RKO (cell line): ENCODE measurements around the gene TOMM40L.

Source experiments
- DNase-seq: peaks from one replicate; pipeline ENCODE4 v3.0.0-alpha.2; 2016; ENCODE audit warnings: low spot score

The TOMM40L gene

DNA sequence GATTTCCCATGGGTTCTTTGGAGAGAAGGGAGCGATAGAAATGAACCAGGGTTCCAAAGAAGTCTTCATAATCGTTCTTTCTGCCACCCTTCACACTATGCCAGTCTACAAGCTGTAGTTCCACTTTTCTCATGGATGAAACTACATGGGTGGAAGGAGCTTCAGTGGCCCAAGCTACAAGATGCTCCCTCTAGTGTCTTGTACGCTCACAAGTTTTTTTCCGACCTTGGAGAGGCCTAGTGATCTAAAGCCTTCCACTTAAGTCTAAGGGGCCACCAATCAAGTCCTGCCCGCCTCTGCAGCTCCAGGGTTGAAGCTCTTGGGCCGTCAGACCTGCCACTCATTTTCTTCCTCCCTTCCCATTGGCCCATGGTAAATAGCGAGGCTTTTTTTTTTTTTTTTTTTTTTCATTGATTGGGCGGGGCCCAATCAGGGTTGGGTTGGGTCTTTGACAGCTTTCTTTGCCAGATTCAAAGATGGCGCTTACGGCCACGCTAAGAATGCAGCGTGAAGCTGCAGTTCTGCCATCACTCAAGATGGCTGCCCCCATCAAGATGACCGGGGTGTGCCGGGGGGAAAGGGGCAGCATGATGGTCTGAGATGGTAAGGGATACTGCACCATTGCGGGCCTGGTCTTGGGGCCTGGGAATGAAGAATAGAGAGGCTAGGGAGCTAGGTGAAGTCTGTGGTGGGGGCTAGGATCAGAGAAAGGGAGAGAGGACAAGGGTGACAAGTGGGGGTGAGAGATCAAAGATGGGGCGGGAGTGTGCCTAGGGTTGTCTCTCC lies at the start of gene TOMM40L:
Gene TOMM40L, plus strand, starts transcription at position 527 of the 786 bp plus-strand sequence. CDS start 430 bp downstream, outside the sequence.
- DNase-seq = peak; percentile 100

DNA sequence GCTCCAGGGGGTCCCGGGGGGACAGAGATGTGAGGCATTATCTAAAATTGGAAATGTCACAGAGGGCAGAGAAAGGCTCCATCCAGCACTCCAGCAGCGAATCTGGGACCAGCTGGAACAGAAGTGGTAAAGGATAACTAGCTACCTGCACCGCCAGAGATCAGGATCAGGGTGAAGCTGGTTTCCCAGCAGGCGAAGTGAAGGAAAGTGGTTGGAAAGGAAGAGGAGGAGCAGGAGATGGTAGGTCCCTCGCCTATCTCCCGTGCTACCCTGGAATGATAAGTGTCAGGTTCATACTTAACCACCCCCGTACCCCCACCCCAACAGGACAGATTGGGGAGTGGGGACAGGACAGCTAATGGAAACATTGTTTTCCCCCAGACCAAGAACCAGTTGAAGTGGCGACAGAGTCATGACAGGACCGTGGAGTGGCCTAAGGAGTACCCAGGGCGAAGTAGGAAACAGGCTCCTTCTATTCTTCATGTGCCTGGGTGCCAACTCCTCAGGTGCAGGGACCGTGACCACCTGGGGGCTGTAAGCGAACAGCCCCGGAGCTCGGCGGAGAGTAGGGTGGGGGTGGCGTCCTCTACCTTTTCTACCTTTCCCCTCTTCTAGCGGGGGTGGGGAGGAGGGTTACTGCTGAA lies 49.3 kb upstream of the TOMM40L start:
- no peak for DNase-seq

DNA sequence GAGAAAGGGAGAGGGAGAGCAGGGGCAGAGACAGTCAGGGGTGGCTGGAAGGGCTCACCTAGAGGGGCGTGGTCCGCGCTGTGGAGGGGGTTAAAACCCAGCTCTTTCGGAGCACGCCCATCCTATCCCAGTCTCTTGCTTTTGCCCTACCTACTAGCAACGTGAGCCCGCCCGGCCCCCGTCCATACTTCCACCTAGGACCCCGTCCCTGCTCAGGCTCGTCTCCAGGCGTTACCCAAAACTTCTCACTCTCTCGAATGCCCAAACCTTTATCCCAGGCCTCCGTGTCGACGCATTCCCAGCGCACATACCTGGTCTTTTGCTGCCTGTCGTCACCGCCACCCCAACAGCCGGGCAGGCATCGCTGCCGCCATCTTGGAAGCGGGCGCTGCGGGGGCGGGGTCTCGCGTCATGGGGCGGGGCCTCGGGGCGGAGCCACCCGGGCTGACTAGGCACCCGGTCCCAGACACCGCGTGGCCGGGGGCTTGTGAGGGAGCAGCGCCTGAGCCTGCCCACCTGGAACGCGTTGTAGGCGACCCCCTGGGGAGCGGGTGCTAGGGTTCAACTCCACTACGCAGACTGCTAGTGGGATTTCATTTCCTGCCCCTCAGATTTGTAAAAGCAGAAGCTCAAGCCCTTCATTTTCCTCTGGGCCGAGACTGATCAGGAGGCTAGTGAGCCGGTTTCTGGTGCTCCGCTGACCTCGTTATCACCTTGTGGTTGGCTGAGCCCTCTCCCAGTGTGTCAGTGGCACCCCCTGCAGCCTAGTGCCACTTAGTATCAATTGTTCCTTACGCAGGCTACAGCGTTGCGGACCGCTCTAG lies 48.5 kb upstream of the TOMM40L start, which contains the start of gene B4GALT3:
Gene B4GALT3, minus strand, starts transcription at position 396 of the 824 bp plus-strand sequence. CDS start 1,447 bp downstream, outside the sequence.
- DNase-seq = peak; percentile 78

DNA sequence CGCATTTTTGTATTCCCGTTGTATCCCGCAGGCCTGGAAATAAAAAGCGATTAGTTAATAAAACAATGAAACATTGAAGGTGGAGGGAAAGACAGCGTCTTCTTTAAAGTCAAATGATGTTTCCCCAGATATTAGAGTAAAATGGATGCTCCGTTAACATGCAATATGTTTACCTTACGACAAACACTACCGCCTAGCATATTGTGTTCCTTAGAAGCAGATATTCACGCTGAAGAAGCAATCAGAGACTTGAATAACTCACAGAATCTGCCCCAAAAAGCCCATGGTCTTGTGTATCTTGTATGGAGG lies 48.0 kb upstream of the TOMM40L start:
- DNase-seq = no peak

DNA sequence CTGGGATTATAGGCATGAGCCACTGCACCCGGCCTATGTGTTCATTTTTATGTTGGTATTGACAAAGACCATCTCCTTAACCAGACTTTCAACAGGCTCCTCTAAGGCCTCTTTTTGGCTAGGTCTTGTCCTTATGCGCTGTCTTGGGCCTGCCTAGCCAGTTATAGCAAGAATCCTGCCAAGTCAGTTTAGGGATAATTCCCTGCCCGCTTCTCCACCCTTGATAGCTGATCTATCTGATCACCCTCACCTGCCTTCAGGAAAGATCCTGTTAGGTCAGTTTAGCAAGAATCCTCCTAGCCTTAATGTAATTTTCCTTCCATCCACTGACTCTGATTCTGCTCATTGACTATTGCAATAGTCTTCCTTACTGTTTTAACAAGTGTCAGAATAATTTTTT lies 46.2 kb upstream of the TOMM40L start:
- no peak for DNase-seq

DNA sequence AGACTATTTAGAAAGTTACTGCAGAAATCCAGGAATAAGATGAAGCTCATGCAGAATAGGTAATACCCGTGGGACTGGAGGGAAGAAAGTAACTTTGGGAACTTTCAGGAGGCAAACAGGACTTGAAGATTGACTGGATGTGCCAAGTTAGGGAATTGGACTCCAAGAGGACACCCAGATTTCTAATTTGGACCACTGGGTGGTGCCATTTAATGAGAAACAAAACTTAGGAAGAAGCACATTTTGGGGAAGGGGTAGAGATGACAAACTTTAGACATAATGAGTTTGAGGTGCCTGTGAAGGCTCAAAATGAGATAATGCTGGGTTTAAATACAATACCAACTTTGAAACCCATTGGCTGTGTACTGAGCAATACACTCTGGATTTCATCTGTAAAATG lies 45.2 kb upstream of the TOMM40L start:
- no peak for DNase-seq

DNA sequence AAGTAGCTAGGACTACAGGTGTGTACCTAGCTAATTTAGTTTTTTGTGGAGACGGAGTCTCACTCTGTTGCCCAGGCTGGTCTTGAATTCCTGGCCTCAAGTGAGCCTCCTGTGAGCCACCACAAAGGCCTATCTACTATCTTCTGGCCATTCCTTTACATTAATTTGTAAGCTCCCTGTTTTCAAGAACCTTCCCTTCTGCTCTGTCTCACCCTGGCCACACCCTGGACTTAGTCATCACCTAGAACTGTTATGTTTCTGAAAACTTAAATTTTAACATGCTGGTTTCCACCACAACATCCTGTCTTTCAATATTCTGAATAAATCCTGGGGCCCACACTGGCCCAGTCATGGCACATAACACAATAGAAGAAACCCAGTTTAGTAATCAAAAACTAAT lies 43.6 kb upstream of the TOMM40L start:
- peak; percentile 39 for DNase-seq

DNA sequence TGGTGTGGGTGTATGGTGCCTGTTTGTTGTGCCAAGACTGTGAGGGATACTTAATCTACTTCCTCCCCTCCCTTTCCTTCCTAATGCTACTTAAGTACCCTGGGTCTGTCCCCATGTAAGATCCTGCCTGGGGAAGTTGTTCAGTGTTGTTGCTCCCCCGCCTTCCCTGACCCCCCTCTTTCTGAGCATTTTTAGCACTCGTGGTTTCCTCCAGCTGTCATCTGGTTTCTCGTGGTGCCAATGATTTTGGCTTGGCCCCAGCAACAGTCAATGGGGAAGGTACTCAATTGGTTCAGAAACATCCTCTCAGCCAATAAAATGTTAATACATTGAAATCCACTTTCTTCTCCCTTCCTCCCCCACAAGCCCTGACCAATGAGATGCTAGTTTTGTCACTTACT lies 40.6 kb upstream of the TOMM40L start:
- DNase-seq = no peak

DNA sequence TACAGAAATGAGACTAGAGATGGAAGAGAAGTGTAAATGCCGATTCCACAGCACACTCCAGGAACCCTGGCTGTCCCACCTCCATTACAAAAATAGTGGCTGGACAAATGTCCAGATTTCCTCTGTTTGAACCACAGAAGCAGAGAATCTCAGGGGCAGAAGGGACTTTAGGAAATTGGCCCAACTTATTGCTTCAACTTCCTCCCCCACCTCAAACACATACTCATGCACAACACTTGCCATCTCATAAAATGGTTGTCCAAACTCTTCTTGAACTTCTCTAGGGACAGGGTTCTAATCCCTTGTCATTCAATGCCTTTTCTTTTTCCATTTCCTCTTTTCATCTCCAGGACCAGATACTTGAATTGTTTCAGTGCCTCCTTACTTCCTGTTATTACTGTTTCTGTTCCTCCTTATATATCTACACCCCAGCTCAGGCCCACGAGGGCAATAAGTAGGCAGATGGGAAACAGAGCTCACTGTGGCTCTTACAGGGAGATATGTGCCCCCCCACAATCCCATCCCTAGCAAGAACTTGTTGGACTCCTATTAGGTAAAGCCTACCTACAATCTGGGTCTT lies 40.0 kb upstream of the TOMM40L start:
- DNase-seq = no peak

DNA sequence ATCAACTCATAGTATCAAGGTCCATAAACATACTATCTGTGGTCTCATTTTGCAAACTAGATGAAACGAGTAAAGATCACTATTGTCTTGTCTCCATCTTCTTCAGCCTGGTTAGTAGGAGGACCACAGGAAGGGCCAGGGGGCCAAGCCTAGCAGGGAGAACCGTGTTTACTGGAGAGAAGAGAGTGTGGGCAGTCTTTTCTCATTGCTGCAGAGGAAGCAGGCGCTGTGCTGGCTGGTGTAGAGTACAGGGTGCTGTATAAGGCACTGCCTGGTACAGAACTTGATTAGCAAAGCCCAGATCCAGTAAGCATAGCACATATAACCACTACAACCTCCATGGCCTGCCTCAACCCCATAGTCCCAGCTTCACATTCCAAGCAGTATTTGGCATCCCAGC lies 38.5 kb upstream of the TOMM40L start:
- DNase-seq = no peak

DNA sequence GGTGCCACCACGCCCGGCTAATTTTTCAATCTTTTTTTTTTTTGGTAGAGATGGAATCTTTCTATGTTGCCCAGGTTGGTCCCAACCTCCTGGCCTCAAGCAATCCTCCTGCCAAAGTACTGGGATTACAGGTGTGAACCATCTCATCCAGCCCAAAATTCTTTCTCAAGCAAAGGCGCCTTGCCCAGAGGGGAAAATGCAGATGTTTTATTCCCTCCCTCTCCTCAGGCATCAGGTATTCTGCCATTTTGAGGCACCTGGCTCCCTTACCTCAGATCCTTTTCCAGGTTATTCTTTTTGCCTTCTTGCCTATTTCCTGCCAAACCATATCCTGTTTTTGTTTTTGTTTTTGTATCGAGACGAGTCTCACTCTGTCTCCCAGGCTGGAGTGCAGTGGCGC lies 37.5 kb upstream of the TOMM40L start:
- no peak for DNase-seq

DNA sequence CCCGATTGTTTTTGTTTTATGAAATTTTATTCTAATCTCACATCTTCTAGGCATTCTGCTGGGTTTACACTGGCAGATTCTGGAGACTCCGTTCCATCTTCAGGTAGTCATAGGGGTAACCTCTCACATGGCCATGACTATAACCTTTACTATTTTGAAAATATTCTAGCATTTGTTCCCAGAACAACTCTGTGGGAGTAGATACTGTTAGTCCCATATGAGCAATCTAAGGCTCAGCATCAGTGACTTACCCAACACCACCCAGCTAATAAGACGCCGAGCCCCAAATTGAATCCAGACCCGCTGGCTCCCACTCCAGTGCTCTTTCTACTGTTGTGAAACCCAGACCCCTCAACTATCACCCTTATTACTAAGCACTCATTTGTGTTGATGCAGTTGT lies 36.8 kb upstream of the TOMM40L start:
- DNase-seq = no peak

DNA sequence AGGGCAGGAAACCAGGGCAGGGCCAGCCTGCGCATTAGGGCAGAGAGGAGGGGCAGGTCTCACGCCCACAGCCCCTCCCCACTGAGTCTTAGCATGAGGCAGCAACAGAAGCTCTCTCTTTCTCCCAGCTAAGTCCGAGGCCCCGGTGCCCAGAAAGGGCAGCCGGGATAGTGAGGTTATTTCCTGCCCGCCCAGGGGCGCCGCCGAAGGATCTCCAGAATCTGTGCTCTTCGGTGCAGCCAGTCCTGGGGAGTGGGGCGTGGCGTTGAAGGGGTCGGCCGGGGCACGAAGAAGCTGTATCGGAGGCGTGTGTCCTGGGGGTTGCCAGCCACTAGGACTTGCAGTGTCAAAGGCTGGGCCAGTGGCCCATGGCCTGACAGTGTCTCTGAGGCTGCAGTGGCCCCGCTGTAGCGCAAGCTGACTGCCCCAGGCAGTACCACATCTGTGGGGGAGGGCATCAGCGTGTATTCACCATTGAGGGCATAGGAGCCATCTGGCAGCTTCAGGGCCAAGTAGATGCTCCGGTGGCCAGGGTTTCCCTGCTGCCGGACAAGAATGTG lies 34.8 kb upstream of the TOMM40L start:
- DNase-seq = no peak

DNA sequence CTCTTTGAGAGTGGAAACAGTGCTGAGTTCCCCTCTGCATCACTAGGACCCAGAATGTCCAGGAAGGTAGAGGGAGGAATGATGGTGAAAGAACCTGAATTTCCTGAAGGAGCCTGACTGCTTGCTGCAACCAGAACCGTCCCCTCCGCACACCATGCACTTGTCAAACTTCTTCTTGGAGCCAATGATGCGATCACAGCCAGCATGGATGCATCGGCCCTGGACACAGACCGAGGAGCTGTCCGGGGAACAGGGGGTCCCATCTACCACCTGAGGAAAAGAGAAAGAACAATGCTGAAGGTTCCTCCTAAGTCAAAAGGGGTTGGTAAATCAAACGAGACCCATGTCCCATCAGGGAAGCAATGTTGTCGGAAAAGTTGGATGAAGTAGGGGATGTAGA lies 33.9 kb upstream of the TOMM40L start:
- DNase-seq = no peak

DNA sequence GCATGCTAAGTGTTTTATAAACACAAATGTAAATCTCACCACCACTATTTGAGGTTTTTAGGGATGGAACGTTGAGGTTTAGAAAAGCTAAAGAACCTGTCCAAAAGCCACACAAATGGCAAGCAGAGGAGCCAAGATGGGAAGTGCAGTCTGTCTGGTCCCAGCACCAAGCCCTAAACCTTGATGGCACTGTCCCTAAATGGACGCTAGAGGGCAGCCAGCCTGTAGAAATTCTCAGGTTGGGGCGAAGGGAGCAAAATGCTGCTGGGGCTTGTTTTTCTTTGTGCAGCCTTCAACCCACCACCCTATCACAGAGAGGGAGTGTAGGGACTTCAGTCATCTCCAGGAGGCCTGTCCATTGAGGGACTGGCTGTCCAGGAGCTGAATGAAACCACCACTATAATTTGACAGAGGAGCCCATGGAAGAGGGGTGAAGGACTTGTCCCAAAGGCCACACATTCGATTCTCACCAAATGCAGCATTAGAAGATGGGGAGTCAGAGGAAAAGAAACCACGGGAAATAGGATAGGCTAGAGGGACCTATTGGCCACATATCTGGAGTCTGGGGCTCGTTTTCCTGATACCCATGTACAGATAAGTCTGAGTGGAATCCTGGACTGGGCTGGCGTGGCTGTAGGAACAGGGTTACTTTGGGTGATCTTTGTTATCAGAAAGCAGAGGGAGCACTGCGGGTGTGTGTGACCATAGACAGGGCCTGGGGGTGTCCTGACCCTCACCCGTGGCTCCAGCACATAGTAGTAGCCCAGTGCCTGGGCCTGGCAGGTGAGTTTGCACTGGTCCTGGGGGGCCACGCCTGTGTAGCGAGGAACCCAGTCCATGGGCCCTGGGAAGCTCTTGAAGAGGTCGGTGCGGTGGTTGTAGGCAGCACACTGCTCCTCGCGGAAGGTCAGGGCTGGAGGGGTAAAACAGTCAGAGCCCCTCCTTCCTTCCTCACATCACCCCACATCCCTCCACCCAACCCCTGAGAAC lies 33.1 kb upstream of the TOMM40L start:
- DNase-seq = peak; percentile 78

DNA sequence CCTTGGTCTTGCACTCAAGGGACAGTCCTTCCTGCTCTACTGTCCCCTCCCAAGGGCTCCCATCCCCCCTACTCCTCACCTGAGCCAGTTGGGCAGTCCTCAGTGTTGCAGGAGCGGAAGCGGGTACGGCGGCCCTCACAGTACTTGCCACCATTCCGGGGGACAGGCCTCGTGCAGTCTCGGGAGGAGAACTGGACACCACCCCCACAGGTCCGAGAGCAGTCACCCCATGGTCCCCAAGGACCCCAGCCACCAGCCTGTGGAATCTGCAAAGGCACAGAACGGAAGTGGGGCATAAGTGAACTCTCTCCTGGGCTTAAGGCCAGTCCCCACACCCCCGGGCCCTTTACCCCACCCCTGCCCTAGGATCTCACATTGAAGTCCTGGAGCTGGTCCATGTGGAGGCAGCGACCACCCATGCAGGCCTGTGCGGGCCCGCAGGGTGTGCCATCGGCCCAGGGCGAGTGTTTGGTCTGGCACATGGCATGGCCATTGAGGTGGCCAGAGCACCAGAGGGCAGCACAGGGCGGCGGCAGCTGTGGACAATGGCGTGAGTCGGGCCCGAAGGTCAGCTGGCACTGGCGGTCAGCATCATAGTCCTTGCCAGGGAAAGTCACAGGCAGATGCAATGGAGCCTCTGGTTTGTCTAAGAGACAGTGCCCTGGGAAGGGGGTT lies 32.2 kb upstream of the TOMM40L start:
- no peak for DNase-seq

DNA sequence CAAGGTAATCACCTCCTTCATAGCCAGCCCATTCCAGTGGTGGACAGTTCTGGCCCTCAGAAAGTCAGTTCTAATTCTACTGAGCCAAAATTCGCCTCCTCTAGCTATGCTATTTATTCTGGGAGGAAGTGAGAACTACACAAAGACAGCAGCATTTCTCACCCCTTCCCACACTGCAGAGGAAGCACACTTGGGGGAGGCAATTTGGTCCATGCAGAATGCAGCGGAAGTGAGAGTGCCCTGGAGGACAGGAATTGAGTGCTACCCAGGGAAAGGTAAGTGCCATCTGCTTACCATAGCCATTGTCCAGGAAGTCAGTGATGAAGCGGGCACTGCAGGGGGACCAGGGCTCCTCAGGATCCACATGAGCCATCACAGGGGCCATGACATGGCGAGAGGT lies 30.7 kb upstream of the TOMM40L start:
- DNase-seq = no peak

DNA sequence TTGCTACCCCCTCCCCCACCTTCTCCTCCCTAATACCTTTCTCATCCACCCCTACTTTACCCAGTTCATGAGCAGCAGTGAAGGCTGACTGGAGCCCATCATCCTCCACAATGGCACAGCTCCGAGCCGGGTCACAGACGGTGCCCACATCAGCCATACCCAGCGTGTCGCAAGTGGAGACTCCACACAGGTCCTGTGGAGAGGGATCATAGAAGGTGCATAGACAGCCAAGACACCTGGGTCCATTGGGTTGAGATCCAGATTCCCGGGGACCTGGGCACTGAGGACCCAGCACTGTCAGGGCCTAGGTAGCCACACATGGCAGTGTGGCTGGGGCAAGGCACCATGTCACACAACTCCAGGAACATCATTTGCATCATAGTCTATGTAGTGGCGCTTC lies 29.7 kb upstream of the TOMM40L start:
- DNase-seq = no peak

DNA sequence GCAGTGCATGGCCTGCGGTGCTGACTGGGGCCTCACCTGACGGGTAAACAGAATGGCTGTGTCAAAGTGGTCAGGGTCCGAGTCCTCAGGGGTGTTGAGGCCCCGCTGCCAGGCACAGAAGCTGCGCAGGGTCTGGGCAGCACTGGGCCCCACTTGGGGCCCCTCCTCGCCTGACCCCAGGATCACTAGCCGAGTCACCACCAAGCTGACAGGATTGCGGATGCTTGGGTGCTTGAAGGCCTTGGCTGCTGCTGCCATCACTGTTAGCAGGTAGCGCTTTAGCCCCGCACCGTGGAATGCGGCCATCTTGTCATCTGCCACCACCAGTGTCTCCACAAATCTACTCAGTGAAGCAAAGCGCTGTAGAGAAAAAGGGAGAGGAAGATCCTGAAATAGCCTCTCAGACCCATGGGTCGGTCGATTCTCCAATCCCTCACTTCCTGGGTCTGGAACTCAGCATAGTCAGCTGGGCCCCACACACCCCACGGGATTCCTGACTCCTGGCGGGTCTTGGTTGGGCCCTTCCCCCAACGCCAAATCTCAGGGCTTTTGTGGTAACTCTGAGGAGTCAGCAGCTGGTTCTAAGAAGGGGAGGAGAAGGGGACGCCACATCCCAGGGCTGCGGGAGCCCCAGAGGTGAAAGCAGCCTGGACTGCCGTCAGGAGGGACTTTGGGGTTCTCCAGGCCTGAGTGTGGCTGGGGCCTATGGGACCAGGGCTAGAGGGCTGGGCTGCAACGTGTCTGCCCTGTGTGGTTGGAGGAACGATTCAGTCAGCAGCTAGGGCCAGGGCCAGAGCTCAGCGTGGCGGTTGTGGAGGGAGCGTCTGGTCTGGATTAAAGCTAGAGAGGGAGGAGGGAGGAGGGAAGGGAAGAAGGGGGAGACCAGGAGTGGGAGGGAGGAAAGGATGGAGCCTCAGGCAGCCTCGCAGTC lies 29.1 kb upstream of the TOMM40L start:
- DNase-seq = no peak
